ENCODE data around the gene NDST1. TPM values are rescaled to one million over a fixed set of nuclear protein-coding genes. Genes with fewer than 3 reads are reported as not detected.

The NDST1 gene
- total RNA-seq, 2 experiments from 2014 or later = 2.9 to 3.3 TPM

DNA sequence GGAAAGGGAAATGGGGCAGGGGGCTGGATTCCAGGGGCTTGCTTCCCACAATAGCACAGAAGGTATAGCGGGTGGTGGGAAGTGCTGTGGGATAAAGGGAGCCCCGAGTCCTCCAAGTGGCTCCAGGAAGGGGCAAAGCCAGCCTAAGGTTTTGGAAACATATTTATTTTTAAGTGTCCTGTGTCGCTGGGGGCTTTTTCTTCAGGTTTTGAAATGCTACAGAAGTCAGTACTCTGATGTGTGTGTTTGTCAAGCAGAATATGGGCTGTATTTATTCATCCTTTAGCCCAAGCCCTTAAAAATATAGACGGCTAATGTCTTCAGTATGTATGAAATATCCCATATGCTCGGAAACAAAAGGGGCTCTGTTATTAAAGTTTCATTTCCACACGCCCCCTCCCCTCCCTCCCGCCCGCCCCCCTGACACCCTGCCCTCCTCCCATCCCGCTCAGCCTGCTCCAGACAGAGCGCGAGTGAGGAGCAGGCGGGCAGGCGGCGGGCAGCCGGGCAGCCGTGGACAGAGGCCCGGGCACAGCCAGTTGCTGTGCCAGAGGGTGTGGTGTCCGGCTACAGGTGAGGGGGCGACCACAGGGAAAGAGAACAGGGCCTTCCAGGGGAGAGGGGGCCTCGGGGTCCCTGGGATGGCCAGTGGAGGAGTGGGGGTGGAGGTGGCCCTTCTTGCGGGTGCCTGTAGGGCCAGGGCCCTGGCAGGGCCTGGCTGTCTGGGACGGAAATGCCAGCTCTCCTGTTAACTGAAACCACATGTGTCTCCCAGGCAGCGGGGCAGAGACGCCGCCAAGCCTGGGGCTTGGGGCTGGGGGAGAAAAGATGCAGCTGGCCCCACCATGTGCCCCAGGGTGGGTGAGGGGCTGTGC, 92.9 kb downstream of the NDST1 start:
- DNase-seq (no peak), ATAC-seq (no peak)
- no peaks in the 10 kb centered on the region for H3K9me3 Mint-ChIP-seq
- no peak overlapping the region for H3K4me3 Mint-ChIP-seq
- H3K27ac Mint-ChIP-seq = no peak overlapping the region
- CTCF ChIA-PET = no interaction called here
- no peaks in the 10 kb centered on the region for H3K27me3 Mint-ChIP-seq
- POLR2A ChIA-PET = no interaction called here
- no peaks in the 10 kb centered on the region for H3K4me1 Mint-ChIP-seq (ENCODE audit: low read depth)
- intact Hi-C loops (cut with micrococcal nuclease) = no loop called here
- H3K36me3 Mint-ChIP-seq (ENCODE audit: low read depth) = no peaks in the 10 kb centered on the region
- TF ChIP-seq, protein P1, sequence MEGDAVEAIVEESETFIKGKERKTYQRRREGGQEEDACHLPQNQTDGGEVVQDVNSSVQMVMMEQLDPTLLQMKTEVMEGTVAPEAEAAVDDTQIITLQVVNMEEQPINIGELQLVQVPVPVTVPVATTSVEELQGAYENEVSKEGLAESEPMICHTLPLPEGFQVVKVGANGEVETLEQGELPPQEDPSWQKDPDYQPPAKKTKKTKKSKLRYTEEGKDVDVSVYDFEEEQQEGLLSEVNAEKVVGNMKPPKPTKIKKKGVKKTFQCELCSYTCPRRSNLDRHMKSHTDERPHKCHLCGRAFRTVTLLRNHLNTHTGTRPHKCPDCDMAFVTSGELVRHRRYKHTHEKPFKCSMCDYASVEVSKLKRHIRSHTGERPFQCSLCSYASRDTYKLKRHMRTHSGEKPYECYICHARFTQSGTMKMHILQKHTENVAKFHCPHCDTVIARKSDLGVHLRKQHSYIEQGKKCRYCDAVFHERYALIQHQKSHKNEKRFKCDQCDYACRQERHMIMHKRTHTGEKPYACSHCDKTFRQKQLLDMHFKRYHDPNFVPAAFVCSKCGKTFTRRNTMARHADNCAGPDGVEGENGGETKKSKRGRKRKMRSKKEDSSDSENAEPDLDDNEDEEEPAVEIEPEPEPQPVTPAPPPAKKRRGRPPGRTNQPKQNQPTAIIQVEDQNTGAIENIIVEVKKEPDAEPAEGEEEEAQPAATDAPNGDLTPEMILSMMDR (IDR thresholded peaks at IDR 0.05) = no peak

DNA sequence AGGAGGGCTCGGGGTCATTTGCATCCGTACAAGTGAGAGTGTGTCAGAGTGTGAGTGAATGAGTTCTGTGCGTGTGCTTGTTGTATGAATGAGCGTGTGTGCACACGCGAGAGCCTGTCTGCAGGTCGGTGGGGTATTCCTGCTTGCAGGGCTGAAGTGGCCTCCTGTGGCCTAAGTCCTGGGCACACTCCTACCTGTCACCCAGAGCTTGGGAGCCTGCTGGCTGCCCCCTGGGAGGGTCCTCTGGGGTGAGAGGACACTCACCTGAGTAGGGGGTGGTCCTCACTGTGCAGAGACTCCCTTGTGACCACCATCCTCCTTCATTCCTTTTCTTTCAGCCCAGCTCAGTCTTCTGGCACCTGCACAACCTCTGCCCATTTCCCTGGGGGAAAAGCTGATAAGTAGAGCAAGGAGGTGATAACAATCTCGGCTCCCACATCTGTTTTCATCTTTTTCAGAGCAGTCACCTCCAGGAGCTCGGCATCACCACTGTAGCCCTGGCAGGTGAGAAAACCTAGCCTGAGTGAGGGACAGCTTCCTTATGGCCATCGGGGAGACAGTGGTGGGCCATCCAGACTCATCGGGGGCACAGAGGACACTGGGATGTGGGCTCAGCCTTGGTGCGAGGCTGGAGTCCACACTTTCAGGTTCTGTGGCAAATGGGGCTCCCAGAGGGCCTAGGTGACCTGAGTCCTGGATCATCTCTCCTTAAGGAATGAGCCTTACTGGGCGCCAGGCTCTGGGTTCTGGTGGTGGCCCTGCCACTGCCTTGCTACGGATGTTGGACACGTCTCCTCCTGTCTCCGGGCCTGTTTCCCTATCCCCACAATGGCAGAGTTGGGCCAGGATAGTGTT, 93.8 kb downstream of the NDST1 start:
- Mint-ChIP-seq H3K27ac (no peak overlapping the region), H3K9me3 (no peaks in the 10 kb centered on the region), H3K4me3 (no peak overlapping the region), H3K27me3 (no peaks in the 10 kb centered on the region), H3K4me1 (ENCODE audit: low read depth) (no peaks in the 10 kb centered on the region), H3K36me3 (ENCODE audit: low read depth) (no peaks in the 10 kb centered on the region)
- POLR2A ChIA-PET = no interaction called here
- TF ChIP-seq, protein P1 (IDR thresholded peaks at IDR 0.05) = no peak
- ATAC-seq = no peak
- DNase-seq = no peak
- CTCF ChIA-PET = no interaction called here
- intact Hi-C loops (cut with micrococcal nuclease) = no loop called here

DNA sequence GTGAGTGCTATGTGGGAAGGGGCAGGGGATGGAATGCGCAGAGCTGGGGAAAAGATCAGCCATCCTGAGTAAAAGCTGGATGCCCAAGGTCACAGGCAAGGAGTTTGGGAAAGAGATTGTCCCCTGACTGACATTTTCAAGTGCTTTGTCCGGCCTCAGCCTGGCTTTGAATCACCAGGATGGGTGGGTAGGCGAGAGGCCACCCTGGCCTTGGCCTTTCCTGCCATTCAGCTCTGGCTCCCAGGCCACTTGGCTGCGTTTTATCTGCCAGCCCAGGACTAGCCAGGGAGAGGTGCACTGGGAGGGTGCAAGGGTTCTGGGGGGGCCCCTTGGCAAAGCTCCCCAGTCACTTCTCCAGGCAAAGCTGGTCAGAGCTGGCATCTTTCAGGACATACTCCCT, 95.1 kb downstream of the NDST1 start:
- TF ChIP-seq, protein P1 (IDR thresholded peaks at IDR 0.05) = no peak
- Mint-ChIP-seq H3K4me1 (ENCODE audit: low read depth) (no peaks in the 10 kb centered on the region), H3K4me3 (no peak overlapping the region), H3K36me3 (ENCODE audit: low read depth) (no peaks in the 10 kb centered on the region), H3K27ac (no peak overlapping the region), H3K9me3 (no peaks in the 10 kb centered on the region), H3K27me3 (no peaks in the 10 kb centered on the region)
- intact Hi-C loops (cut with micrococcal nuclease) = no loop called here
- ChIA-PET POLR2A (no interaction called here), CTCF (no interaction called here)
- DNase-seq (no peak), ATAC-seq (no peak)

DNA sequence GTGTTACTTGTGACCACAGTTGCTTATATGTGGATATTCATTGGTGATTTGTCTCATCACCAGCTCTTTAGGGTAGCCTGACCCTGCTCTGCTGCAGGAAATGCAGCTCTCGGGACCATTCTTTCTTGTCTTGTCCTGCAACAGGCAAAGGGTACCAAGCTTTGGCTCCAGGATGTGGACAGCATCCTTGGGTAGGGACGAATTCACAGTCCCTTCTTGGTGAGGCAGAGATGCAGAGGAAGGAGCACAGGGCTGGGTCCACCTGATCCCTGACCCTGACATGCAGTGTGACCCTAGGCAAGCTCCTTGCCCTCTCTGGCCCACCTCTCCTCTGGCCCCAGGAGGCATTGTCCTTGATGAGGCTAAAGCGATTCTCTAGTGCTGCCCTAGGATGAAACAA, 95.6 kb downstream of the NDST1 start:
- ChIA-PET POLR2A (no interaction called here), CTCF (no interaction called here)
- no peaks in the 10 kb centered on the region for H3K36me3 Mint-ChIP-seq (ENCODE audit: low read depth)
- intact Hi-C loops (cut with micrococcal nuclease) = no loop called here
- H3K4me3 Mint-ChIP-seq = no peak overlapping the region
- no peak for ATAC-seq
- no peak overlapping the region for H3K27ac Mint-ChIP-seq
- DNase-seq = no peak
- no peaks in the 10 kb centered on the region for H3K9me3 Mint-ChIP-seq
- TF ChIP-seq, protein P1 (IDR thresholded peaks at IDR 0.05) = no peak
- H3K4me1 Mint-ChIP-seq (ENCODE audit: low read depth) = no peaks in the 10 kb centered on the region
- H3K27me3 Mint-ChIP-seq = no peaks in the 10 kb centered on the region

DNA sequence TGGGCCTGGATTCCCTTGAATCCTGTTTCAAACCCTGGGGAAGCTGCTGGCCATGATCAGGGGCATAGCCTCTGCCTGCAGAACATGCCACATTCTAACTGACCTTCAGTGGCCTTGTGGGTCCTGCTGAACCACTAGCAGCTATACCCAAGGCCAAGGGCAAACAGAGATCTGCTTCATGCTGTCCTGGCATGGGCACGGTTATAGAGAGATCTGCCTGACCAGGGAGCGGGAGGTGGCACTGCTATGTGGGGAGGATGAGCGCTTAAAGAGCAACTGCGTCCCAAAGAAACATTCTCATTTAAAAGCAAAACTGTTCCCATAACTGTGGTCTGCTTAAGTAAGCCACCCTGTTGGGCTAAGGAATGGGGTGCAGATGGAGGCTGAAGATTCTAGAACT, 96.1 kb downstream of the NDST1 start:
- TF ChIP-seq, protein P1 (IDR thresholded peaks at IDR 0.05) = no peak
- intact Hi-C loops (cut with micrococcal nuclease) = no loop called here
- ATAC-seq (no peak), DNase-seq (no peak)
- ChIA-PET CTCF (no interaction called here), POLR2A (no interaction called here)
- H3K9me3 Mint-ChIP-seq = no peaks in the 10 kb centered on the region
- no peak overlapping the region for H3K27ac Mint-ChIP-seq
- no peak overlapping the region for H3K4me3 Mint-ChIP-seq
- H3K4me1 Mint-ChIP-seq (ENCODE audit: low read depth) = no peaks in the 10 kb centered on the region
- H3K27me3 Mint-ChIP-seq = no peaks in the 10 kb centered on the region
- H3K36me3 Mint-ChIP-seq (ENCODE audit: low read depth) = no peaks in the 10 kb centered on the region

Data from activated CD8-positive, alpha-beta T cell treated with anti-CD3 and anti-CD28 coated beads for 36 hours (primary cell).